HepG2 (cell line): Measurements from ENCODE around the gene TAOK3. TPM values are rescaled to one million over a fixed set of nuclear protein-coding genes. Genes with fewer than 3 reads are reported as not detected.

ENCODE experiments used
- ATAC-seq: fragments of 200-7000 bp; cut with Tn5 transposase; 3 replicates; pipeline ENCODE4 v1.9.1; 2020; ENCODE audit warnings: mild to moderate bottlenecking, moderate library complexity
- BruUV-seq: library from RNA; stranded (reverse); fragments of 400-500 nt; replicated peaks from 2 replicates; lab custom pipeline; 2021; lab: Mats Ljungman, UMichigan
- CTCF ChIA-PET: fragments of 300-600 bp; formaldehyde crosslinking; extraction: SDS; loops from one replicate; lab custom pipeline; 2021; ENCODE audit warnings: low total read pairs, inconsistent platforms, low intra/inter-chr PET ratio; lab: Yijun Ruan, JAX
- POLR2A ChIA-PET: fragments of 350-600 bp; sonication (Branson Sonifier 250); formaldehyde crosslinking; loops from one replicate; lab custom pipeline; 2020; ENCODE audit warnings: antibody characterized with exemption, inconsistent platforms; lab: Yijun Ruan, JAX
- DNase-seq: peaks from one replicate; pipeline ENCODE4 v3.0.0-alpha.2; 2015; ENCODE audit warnings: low spot score
- FAIRE-seq: peaks from 3 replicates; lab custom pipeline; 2011; peaks lifted over from hg19 to GRCh38; lab: Jason Lieb, UNC
- H2AFZ ChIP-seq: one replicate; pipeline ENCODE4 v1.6.1; 2011; ENCODE audit warnings: low read length, inconsistent platforms
- H3K27ac ChIP-seq: fragments of 300-600 bp; 3 replicates; pipeline ENCODE4 v1.8.0; 2011; ENCODE audit warnings: mixed run types, mild to moderate bottlenecking, mixed read lengths, low read length, inconsistent platforms; ENCODE audit not compliant: insufficient read depth; ENCODE audit errors: extremely low read length
- H3K27me3 ChIP-seq, 2 experiments: fragments of 200-600 bp in 1 of 2; 2 replicates in 1 of 2; 3 replicates in 1 of 2; pipeline versions ENCODE4 v1.6.0 to v1.8.0; 2011; ENCODE audit warnings: low read length in 2 of 2, mild to moderate bottlenecking in 2 of 2, moderate library complexity in 2 of 2, inconsistent platforms in 1 of 2; ENCODE audit not compliant: insufficient read depth in 2 of 2, control insufficient read depth in 1 of 2
- H3K36me3 ChIP-seq, 2 experiments: fragments of 200-600 bp in 1 of 2; replicated peaks in 1 of 2; 2 replicates in 1 of 2; 3 replicates in 1 of 2; pipeline versions ENCODE4 v1.5.1 to v1.8.0; 2011; ENCODE audit warnings: low read length in 2 of 2, inconsistent platforms in 1 of 2; ENCODE audit not compliant: insufficient read depth in 2 of 2, control insufficient read depth in 1 of 2
- H3K4me1 ChIP-seq: 2 replicates; pipeline ENCODE4 v1.5.1; 2012; ENCODE audit warnings: low read length, inconsistent platforms; ENCODE audit not compliant: insufficient read depth
- H3K4me2 ChIP-seq: 2 replicates; pipeline ENCODE4 v1.6.0; 2011; ENCODE audit warnings: low read depth, low read length, inconsistent platforms
- H3K4me3 ChIP-seq, 3 experiments: fragments of 200-600 bp in 1 of 3; sonication (generic), shearing (Covaris generic) in 1 of 3; replicated peaks in 1 of 3; 2 replicates each; pipeline ENCODE4 v1.5.1; 2011 to 2016; ENCODE audit warnings: low read length in 3 of 3, inconsistent platforms in 2 of 3, low read depth in 2 of 3, mild to moderate bottlenecking in 2 of 3, control low read depth in 1 of 3, mixed read lengths in 1 of 3; ENCODE audit not compliant: insufficient read depth in 1 of 3
- H3K79me2 ChIP-seq: one replicate; pipeline ENCODE4 v1.6.1; 2011; ENCODE audit warnings: low read length, inconsistent platforms; ENCODE audit not compliant: insufficient read depth
- H3K9ac ChIP-seq: 2 replicates; pipeline ENCODE4 v1.6.0; 2011; ENCODE audit warnings: mild to moderate bottlenecking, low read depth, low read length, inconsistent platforms; ENCODE audit not compliant: insufficient read depth
- H3K9me3 ChIP-seq: 2 replicates; pipeline ENCODE4 v1.5.1; 2012; ENCODE audit warnings: mild to moderate bottlenecking, low read length
- H4K20me1 ChIP-seq: 2 replicates; pipeline ENCODE4 v1.6.0; 2011; ENCODE audit warnings: inconsistent platforms, mild to moderate bottlenecking, low read length, moderate library complexity; ENCODE audit not compliant: insufficient read depth
- AGO2 ChIP-seq: fragments of 200-400 bp; formaldehyde crosslinking; optimal IDR thresholded peaks from 2 replicates; pipeline ENCODE3; 2017; ENCODE audit warnings: mild to moderate bottlenecking, low read depth, low read length, moderate library complexity
- ARNT2 ChIP-seq: sonication (generic); formaldehyde crosslinking; IDR thresholded peaks from 2 replicates; pipeline ENCODE4 v1.8.0; 2022; ENCODE audit warnings: mild to moderate bottlenecking, low read depth, missing genetic modification reagents, moderate library complexity
- CREM ChIP-seq, 2 experiments: sonication (generic) in 1 of 2; formaldehyde crosslinking in 1 of 2; IDR thresholded peaks; 2 replicates each; pipeline versions ENCODE4 v1.4.0 to v1.6.1; 2016 to 2020; ENCODE audit warnings: antibody characterized with exemption in 1 of 2, mild to moderate bottlenecking in 1 of 2, missing genetic modification reagents in 1 of 2
- HMG20B ChIP-seq: conservative IDR thresholded peaks from 2 replicates; pipeline ENCODE4 v1.6.1; 2016; ENCODE audit warnings: missing genetic modification reagents, missing compliant biosample characterization
- RBM22 ChIP-seq: fragments of 200-400 bp; formaldehyde crosslinking; optimal IDR thresholded peaks from 2 replicates; pipeline ENCODE3; 2017; ENCODE audit warnings: mild to moderate bottlenecking, low read length, moderate library complexity
- RERE ChIP-seq: IDR thresholded peaks from 2 replicates; pipeline ENCODE4 v1.6.1; 2016; ENCODE audit warnings: low read depth, missing genetic modification reagents, missing compliant biosample characterization
- ZFP41 ChIP-seq: sonication (generic); formaldehyde crosslinking; IDR thresholded peaks from 2 replicates; pipeline ENCODE4 v1.4.0; 2020; ENCODE audit warnings: mild to moderate bottlenecking, missing genetic modification reagents, borderline replicate concordance
- ZHX2 ChIP-seq, 2 experiments: sonication (generic) in 1 of 2; formaldehyde crosslinking in 1 of 2; IDR thresholded peaks; 2 replicates each; pipeline versions ENCODE4 v1.6.1 to v1.9.0; 2014 to 2022; ENCODE audit warnings: antibody characterized with exemption in 1 of 2, borderline replicate concordance in 1 of 2, inconsistent platforms in 1 of 2, low read depth in 1 of 2, missing genetic modification reagents in 1 of 2
- ZNF253 ChIP-seq: sonication (generic); formaldehyde crosslinking; IDR thresholded peaks from 2 replicates; pipeline ENCODE4 v1.8.0; 2022; ENCODE audit warnings: mild to moderate bottlenecking, missing genetic modification reagents, borderline replicate concordance
- in situ Hi-C: cut with HindIII; loops from 2 replicates; pipeline ENCODE4 v1.10.0; 2017; ENCODE audit warnings: low pct_unique_long_range_greater_than_20kb; ENCODE audit not compliant: extremely low pct_ligation_motif_present
- intact Hi-C: fragments of 100-400 bp; cut with micrococcal nuclease; formaldehyde crosslinking; loops from one replicate; pipeline ENCODE4 v1.10.0; 2022; ENCODE audit not compliant: unreplicated experiment
- polyA plus RNA-seq, 8 experiments: library from polyadenylated mRNA; depleted of rRNA in 3 of 8; stranded (reverse) in 7 of 8; unstranded in 1 of 8; fragments of >200 nt; fragmentation: Illumina TruSeq in 4 of 8; extraction: Trizol in 4 of 8; gene quantifications; 2 replicates each; pipeline versions ENCODE4 v1.2.1 to v1.2.3, GENCODE V29; 2011 to 2016; ENCODE audit warnings: low read depth in 4 of 8, missing spikeins in 1 of 8, mixed read lengths in 1 of 8; ENCODE audit not compliant: insufficient read depth in 1 of 8
- total RNA-seq, 5 experiments: library from RNA; depleted of rRNA; stranded (reverse); fragments of >200 nt; fragmentation: Illumina TruSeq; extraction: Trizol; gene quantifications; 2 replicates each; pipeline ENCODE4 v1.2.3, GENCODE V29; 2016; ENCODE audit warnings: low read depth in 1 of 5

Gene TAOK3
- total and polyA plus RNA-seq, 2 of the 13 experiments (the other 11 are each of a cell fraction or from before 2014, with no cell fraction given) = 10.4 to 12.3 TPM

DNA sequence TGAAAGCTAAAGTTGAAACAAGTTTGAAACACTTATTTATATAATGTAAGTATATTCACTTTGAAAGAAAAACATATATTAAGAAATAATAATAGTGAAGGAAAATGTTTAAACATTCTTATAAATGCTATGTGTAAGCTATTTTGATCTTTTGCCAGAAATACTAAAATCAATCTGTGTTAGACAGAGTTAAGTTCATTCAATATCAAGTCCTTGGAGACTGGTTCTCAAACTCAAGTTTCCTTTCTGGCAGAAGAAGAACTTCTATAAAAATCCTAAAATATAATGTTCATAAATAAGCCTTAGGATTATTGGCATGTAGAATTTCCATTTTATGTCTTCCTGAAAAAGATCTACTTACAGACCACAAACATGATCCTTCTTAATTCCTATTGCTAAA, 45.3 kb downstream of the TAOK3 start:
- CTCF ChIA-PET = no interaction called here
- intact Hi-C loops = no loop called here
- Histone ChIP-seq H3K27me3 (no peaks in the 10 kb centered on the region), H3K27ac (no peak overlapping the region), H4K20me1 (no peaks in the 10 kb centered on the region), H3K4me2 (no peak overlapping the region), H3K79me2 (no peaks in the 10 kb centered on the region), H2AFZ (no peak overlapping the region), H3K9ac (no peak overlapping the region), H3K4me1 (no peaks in the 10 kb centered on the region), H3K9me3 (no peaks in the 10 kb centered on the region), H3K4me3 (no peak overlapping the region), H3K36me3 (no peaks in the 10 kb centered on the region)
- in situ Hi-C loops = no loop called here
- POLR2A ChIA-PET = no interaction called here
- no TSS peak for BruUV-seq
- ATAC-seq = no peak
- DNase-seq = no peak
- FAIRE-seq = no peak
- TF ChIP-seq RERE (CRISPR knock-in tag) = no peak
- TF ChIP-seq CREM (IDR thresholded peaks at IDR 0.05) = no peak
- no peak for TF ChIP-seq CREM (CRISPR knock-in tag; IDR thresholded peaks at IDR 0.05)
- TF ChIP-seq RBM22 = no peak
- TF ChIP-seq HMG20B = no peak
- no peak for TF ChIP-seq ZNF253 (CRISPR knock-in tag)
- TF ChIP-seq ZHX2 (IDR thresholded peaks at IDR 0.05; ENCODE audit: low read depth) = no peak
- no peak for TF ChIP-seq ZHX2 (CRISPR knock-in tag; IDR thresholded peaks at IDR 0.05; ENCODE audit: borderline replicate concordance)
- TF ChIP-seq ZFP41 (CRISPR knock-in tag) = no peak
- no peak for TF ChIP-seq ARNT2 (CRISPR knock-in tag)
- TF ChIP-seq AGO2 = no peak
